ENCODE results near the gene NKX3-2.

DNA sequence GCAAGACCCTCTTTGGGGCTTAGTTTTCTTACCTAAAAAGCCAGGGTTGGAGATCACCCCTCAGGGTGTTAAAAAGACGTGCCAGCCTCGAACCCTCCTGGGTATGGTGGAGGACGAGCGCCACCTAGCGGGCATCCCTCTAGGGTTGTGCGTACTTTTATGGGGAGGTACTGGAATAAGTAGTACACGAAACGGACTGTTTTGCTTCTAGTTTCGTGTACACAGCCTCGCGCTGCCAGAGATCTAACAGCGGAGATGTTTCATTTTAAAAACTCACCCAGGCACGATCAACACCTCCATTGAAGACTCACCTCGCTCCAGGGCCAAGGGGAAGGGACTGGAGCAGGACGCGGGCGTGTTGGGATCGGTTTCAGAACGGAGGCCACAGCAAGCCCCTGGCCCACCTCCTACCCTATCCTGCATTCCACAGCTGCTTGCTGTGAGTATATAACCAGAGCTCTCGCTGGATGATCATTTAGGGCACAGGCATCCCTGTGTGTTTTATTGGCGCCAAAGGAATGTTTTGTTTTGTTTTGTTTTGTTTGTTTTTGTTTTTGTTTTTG lies 4.8 kb upstream of the NKX3-2 start:
- TF ChIP-seq, protein P1, sequence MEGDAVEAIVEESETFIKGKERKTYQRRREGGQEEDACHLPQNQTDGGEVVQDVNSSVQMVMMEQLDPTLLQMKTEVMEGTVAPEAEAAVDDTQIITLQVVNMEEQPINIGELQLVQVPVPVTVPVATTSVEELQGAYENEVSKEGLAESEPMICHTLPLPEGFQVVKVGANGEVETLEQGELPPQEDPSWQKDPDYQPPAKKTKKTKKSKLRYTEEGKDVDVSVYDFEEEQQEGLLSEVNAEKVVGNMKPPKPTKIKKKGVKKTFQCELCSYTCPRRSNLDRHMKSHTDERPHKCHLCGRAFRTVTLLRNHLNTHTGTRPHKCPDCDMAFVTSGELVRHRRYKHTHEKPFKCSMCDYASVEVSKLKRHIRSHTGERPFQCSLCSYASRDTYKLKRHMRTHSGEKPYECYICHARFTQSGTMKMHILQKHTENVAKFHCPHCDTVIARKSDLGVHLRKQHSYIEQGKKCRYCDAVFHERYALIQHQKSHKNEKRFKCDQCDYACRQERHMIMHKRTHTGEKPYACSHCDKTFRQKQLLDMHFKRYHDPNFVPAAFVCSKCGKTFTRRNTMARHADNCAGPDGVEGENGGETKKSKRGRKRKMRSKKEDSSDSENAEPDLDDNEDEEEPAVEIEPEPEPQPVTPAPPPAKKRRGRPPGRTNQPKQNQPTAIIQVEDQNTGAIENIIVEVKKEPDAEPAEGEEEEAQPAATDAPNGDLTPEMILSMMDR (conservative IDR thresholded peaks at IDR 0.05; ENCODE audit: low read depth, low read length): peak; percentile 93
- peak; percentile 98 for TF ChIP-seq RAD21 (IDR thresholded peaks at IDR 0.05; ENCODE audit: low read length)
